GM21576 (cell line): ENCODE results near the gene FRMD4A.
A peak's percentile ranks its signal among the peaks of the same experiment; 100 is the strongest.
"Not testable (repeated sequence)": the region's sequence is repeated elsewhere in the genome, so short reads cannot be mapped to it uniquely, and the experiment has no call there.

Experiments used
- ATAC-seq: cut with Tn5 transposase; IDR thresholded peaks from one replicate; pipeline ENCODE4 v1.9.1; 2021; ENCODE audit warnings: mild to moderate bottlenecking, moderate library complexity; ENCODE audit not compliant: unreplicated experiment

The FRMD4A gene

DNA sequence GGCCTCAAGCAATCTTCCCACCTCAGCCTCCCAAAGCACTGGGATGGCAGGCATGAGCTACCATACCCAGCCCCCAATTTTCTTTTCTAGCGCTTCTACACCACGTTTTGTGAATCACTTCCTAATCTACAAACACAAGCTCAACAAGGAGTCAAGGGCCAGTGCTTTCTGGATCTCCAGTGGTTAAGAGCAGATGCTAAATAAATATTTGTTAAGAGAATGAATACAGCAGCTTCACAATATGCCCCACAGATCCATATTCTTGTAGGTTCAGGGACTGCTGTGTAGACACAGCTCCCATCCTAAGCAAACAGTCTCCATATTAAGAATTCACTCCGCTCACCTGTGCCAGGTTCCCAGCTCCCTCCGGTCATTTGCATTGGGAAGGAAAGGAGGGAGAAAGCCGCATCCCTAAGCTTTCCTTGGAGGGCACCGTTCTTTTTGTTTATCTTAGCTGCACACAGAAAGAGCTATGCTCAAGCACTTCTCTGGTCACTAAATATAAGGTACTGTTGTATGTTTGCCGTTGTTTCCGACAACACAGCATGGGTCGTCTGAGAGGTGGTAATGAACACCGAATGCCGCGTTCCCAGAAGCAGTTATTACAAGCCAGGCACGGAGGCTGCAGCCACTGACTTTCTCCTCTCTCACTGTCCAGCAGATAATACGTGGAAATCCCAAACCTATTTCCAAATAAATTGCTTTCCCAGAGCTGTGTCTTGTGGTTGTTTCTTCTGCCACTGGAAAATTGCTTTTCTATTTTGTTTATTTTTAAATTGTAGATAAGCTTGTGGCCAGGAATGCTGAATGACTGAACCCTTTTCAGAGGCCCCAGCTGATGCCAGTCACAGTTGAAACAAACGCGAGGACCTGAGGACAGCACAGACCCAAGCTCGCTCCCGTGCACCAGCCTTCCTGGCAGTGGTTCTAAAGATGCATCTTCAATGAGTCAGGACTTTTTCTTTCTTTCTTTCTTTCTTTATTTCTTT is 526.9 kb downstream of the FRMD4A start:
- ATAC-seq = no peak

DNA sequence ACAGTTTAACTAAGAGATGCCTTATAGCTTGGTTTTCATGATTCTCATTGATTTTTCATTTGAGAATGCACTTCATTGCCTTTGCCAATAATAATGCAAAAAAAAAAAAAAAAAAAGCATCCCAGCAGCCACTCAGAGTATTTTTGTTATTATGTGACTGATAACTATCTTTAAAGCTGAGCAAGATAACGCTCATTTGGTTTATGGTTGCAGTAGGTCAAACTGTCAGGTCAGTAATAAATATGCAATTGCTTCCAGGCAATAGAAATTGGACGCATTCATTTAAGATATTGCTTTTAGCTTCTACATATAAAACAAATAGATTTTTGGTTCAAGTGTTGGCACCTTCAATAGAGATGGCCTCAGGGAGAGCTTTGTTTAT is 528.8 kb downstream of the FRMD4A start:
- ATAC-seq = no peak

DNA sequence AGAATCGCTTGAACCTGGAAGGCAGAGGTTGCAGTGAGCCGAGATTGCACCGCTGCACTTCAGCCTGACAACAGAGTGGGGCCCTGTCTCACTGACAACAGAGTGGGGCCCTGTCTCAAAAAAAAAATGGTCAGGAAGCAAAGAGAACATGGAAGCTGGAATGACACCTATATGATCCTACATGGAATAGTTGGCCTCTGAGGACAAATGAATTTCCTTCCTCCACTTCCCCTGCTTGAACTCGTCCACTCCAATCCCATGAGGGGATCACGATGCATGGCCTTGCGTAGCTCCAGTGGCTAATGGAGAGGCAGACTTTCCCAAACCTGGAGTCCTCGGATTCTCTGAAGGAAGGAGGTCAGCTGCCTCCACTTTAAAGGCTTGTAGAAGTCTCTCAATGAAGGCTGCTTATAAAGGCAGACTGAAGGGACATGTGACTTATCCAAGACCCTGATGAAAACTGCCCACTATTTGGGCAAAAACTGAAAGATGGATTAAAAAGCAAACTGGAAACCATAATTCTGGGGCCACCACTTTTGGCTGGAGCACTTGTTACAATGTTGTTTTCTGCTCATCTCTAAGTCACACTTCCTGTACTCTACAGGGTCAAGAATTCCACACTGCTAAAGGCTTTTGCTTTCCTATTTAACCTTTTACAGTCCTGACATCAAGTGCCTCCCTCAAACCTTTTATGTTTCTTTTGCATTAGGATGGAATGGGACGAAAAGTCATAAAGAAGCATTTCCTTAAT is 529.4 kb downstream of the FRMD4A start:
- no peak for ATAC-seq

GRCh38 chr10:13797164-13797563 is 533.6 kb downstream of the FRMD4A start:
- ATAC-seq = no peak

DNA sequence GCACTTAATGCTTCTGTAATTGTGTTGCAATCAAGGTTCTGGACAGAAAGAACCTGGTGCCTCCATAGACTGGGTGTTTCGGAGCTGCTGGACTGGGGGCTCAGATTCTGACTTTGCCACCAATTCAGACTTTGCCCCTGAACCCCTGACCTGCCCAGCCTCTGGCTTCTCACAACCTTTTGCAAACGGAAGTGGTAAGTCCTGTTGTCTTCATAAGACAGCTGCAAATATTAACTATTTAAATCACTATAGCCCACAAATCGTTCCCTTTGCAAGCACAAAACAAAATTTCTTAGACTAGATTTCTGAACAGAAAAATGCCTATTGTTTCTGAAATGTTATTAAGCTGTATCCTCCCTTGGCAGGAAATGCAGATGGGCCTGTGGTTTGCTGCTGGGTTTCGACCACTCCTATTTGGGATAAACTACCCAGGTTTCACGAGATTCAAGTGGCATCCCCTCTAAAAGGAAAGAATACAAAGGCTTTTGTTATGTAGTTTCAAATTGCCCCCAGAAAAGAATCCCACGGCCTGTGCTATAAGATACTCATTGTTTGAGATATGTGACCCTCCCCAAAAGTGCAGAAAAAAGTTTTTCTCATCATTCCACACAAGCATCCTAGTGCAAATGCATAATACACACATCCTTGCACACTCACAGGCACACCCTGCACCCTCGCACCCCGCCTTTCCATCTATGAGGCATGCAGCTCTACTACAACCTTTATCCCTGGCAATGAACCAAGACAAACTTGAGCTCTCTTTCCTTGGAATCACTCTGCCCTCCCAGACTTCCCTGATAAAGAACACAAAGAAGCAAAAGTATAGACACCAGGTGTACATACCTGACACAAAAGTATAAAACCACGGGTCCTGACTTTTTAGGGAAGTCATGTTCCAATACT is 534.8 kb downstream of the FRMD4A start:
- no peak for ATAC-seq

DNA sequence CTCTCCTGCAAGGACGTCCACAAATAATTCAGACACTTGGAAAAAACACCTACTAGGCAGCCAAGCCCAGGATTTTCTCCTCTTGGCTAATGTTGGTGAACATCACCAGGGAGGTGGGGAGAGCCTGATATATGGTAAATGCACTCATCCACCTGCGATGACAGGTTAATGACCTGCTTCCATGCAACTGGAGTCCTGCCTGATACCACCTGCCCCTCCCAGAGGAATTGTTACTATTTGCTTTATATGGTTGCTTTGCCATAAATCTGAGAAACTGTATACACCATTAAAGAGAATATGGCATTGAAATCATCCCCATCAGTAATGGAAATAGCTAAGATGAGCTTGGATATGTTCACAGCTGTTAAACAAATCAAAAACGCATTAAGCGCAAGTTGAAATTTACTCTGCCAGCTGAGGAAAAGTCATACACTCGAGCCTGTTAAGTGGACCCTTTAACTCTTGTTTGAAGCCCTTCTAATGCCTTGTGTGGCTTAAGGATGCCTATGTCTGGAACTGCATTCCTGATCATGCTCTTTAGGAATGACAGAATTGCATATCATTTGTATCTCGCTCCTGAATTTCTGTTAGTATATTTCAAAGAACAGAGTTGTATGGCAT is 535.6 kb downstream of the FRMD4A start:
- ATAC-seq = no peak

DNA sequence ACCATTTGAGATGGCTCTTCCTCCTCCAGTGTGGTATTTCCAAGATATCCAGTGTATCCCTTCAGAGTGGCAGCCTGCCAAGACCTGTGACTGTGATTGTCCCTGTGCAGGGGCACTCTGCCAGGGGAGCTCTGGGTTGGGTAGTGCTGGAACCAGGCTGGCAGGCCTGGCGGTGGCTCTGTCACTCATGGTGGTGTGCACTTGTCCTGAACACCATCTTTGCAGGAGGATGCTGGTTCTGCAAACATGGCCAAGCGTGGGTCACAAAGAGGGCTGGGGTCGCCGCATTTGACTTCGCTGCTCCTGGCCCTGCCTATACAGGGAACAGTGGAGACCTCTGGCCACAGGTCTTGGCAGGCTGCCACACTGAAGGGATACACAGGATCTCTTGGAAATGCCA is 538.7 kb downstream of the FRMD4A start:
- no peak for ATAC-seq

- ATAC-seq = no peak
These were observed 539.2 kb downstream of the FRMD4A start for GRCh38 chr10:13791483-13791882.

- no peak for ATAC-seq
These were observed 540.5 kb downstream of the FRMD4A start for GRCh38 chr10:13790196-13790595.

DNA sequence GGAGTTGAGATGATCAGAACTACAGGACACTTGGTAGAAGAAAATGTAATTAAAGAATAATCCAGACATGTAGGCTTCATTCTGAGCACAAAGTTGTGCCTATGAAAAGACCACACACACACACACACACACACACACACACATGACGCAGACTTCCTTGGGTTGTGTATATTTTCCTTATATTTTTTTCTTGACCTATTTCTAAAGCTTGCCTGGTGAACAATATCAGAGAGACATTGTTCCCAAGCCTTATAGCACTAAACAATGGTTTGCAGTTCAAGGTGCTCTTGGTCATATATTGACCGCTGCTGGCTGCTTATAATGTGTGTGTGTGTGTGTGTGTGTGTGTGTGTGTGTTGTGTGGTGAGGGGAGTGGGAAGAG is 541.3 kb downstream of the FRMD4A start:
- no peak for ATAC-seq

DNA sequence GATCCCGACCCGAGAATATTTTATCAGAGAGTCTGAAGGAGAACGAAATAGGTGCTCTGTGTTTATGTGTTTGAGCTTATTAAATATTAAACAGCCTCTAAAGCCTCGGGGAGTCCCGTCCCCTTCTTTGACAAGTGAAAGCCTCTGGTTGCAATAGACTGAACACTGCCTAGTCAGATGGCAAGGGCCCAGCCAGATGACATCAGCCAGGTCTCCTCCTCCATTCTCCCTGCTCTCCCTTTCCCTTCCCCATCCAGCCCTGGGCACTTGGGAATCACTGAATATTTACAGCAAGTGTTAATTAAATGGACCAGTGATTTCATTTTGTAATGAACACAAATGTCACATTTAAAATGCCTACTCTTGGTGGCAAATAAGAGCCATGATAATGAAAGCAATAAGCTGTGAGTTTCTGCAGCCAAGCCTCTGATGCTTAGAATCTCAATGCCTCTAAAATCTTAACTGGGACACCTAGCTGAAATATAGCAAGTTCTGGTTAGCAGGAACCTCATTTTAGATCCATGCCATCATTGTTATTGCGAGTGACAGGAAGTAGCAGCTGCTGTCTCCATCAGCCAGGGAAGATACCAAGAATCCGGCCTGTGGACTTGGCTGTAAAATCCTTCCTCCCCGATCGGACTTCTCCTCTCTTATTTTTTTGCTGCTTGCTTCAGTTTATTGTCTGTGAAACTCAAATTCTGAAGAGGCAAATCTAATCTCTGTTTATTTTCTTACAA is 541.8 kb downstream of the FRMD4A start:
- no peak for ATAC-seq

GRCh38 chr10:13788320-13788600 is 542.5 kb downstream of the FRMD4A start:
- no peak for ATAC-seq

DNA sequence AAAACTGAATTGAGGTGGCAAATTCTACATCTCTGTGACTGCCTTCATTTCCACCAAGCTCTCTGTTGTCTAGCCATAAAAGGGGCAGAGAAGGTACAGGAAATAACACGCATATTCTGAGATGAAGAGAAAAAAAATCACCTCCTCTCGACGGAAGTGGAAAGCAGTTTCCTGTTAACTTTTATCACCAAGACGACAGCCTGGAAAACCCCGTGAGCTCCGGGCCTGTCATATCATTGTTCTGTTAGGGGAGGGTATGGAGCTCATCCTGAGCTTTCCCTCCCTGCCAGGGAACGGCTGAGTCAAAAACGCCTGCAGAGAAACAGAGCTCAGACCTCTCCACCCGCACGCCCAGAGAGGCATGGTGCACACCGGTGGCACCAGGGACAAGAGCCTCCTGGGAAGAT is 543.7 kb downstream of the FRMD4A start:
- peak; percentile 56 for ATAC-seq

DNA sequence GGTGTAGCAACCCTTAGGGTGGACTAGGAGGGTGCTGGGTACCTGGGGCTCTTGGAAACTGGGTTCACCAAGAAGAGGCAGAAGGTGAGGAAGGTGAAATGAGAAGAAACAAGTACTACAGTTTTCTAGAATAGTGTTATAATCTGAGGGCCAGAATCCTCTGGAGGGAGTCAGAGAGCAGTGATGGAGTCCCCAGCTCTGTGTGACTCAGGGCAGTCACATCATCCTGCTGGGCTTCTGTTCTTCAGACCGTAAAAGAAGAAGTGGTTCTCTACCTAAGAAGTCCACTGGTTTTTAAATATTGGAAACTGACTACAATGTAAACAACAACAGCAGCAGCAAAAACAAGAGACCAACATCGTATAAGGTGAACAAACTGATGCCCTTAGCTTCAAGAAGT is 546.7 kb downstream of the FRMD4A start:
- no peak for ATAC-seq

- no peak for ATAC-seq
These were observed 551.0 kb downstream of the FRMD4A start for GRCh38 chr10:13779748-13780147.

DNA sequence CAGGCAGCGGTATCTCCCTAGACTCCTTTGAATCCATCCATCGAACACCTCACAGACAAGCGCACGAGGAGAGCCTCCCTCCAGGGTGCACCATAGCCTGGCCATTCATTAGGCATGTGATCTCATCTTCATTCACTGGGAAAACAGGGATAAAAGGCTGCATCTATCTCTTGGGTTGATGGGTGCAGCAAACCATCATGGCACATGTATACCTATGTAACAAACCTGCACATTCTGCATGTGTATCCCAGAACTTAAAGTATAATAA is 552.1 kb downstream of the FRMD4A start:
- not testable (repeated sequence) for ATAC-seq

DNA sequence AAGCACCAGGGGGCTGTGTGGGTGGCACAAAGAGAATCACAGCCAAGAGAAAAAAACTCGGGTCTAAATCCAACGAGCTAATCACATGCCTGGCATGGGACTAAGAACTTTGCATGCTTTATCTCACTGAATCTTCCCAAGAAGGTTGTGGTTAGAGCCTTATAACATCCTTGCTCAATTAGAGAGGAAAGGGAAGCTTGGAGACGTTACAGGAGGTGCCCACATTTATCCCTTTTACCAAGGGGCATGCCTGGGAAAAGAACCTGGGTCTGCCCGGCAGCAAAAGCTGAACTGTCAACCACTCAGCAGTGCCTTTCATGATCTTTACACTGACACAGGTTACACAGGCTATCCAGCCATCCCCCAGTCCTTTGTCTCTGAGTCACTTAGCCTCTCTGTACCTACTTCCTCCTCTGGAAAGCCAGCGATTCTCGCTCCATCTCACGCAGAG is 553.8 kb downstream of the FRMD4A start:
- peak; percentile 65 for ATAC-seq

DNA sequence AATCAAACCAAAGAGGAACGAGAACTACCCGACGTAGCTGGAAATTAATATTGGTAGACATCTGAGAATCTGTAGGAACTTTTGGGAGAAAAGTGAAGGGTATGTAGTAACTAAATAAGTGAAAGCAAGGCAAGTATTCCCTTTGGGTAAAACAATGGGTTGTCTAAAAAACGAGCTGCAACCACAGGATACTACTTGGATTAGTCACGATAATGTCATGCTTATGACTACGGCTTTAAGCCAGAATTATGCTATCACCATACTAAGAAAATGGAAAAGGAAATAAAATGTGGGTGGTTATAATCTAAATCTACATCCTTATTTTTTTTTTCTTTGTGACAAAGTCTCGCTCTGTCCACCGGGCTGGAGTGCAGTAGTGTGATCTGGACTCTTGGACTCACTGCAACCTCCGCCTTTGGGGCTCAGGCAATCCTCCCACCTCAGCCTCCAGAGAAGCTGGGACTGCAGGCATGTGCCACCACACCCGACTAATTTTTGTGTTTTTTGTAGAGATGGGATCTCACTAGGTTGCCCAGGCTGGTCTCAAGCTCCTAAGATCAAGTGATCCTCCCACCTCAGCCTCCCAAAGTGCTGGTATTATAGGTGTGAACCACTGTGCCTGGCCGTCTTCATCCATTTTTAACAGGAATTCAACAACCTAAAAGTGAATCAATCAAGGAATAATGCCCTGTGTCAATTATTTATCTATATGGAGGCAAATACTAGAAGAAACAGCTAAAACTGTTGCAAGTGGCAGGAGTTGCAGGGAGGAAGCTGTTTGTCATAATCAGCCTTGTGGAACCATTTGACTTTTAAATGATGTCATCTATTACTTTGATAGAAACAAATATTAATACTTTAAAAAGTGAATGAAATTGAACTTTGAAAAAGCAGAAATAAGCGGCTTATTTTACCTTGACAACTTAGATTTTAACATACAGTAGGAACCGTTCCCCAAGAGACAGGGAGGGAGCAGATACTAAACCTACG is 554.6 kb downstream of the FRMD4A start:
- ATAC-seq = no peak

DNA sequence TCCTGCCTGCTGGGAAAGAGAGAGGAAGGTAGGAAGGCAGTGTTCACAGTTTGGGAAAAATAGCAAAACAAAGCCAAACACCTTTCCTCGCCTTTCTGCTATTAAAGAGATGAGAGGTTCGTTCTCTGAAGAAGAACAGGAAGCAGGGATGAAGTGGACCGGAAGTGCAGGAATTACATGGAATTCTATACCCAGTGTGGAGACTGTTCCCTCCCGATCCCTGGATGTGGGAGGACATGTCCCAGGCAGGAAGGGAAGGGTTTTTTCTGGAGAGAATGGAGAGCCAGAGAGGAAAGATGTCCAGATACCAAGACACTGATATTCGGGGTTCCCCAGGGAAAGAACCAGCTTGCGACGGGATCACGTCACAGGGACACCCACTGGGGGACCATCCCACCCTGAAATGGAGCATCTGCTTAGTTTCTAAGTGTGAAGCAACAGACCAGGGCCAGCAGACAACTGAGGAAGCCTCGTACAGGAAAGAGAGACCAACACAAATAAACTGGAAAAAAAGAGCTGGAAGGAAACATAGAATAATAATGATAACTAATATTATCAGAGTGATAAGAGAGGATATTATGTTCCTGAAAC is 556.3 kb downstream of the FRMD4A start:
- ATAC-seq = no peak
